ENCODE data around the gene USP34. TPM values are rescaled to one million over a fixed set of nuclear protein-coding genes. Genes with fewer than 3 reads are reported as not detected.

Gene USP34
- total and polyA plus RNA-seq, 9 of the 15 experiments (the other 6 are each of a cell fraction or from before 2014, with no cell fraction given): 19.8 to 108 (median 67.8) TPM

GRCh38 chr2:61288070-61288841 is 182.6 kb downstream of the USP34 start:
- Histone ChIP-seq H2AFZ (ENCODE audit: low read depth, low read length) (no peak overlapping the region), H3K27me3 (ENCODE audit: control insufficient read depth in 2 of 2, insufficient read depth in 2 of 2, low read length in 2 of 2) (no peaks in the 10 kb centered on the region), H3K79me2 (ENCODE audit: control insufficient read depth, insufficient read depth, low read length) (peaks cover 4% of the 10 kb centered on the region; the same call in 1 of the 3 replicates), H3K9me3 (replicated peaks; ENCODE audit: control insufficient read depth, insufficient read depth, low read depth, low read length) (no peaks in the 10 kb centered on the region), H3K9me1 (ENCODE audit: control insufficient read depth, insufficient read depth, low read length) (no peaks in the 10 kb centered on the region), H3K4me2 (ENCODE audit: insufficient read depth, low read length) (no peak overlapping the region), H3K27ac (ENCODE audit: extremely low read depth, low read depth, low read length) (peak overlapping the region; percentile 69), H3K9ac (ENCODE audit: insufficient read depth in 1 of 2, low read depth in 2 of 2, low read length in 2 of 2) (peak overlapping the region in 1 of 2 experiments; percentile 22; a peak in 2 of 4 replicates), H3K36me3 (ENCODE audit: control insufficient read depth, insufficient read depth, low read length) (peaks cover 46% of the 10 kb centered on the region; the same call in 2 of the 3 replicates), H4K20me1 (replicated peaks; ENCODE audit: control insufficient read depth, insufficient read depth, low read length) (no peaks in the 10 kb centered on the region), H3K4me3 (no peak overlapping the region), H3K4me1 (replicated peaks in 1 of 2; ENCODE audit: control insufficient read depth in 2 of 2, insufficient read depth in 2 of 2, low read length in 2 of 2) (peaks cover 3 to 21% of the 10 kb centered on the region in 2 experiments; a peak in 3 of 5 replicates)
- CTCF ChIA-PET (ENCODE audit: low intra/inter-chr PET ratio): no interaction called here
- POLR2A ChIA-PET: interaction anchor here (0.8 to 1.9 kb wide), 4 partner anchors 11 to 110 kb away, joined by 3 to 9 read pairs (median 4); no protein-coding TSS in a partner anchor
- intact Hi-C loops (cut with micrococcal nuclease) (no loop called here), in situ Hi-C loops (cut with MboI) (no loop called here)
- BruUV-seq (replicated peaks): no TSS peak
- ATAC-seq (peak; percentile 96), FAIRE-seq (peak; percentile 73), DNase-seq (ENCODE audit: extremely low read depth in 1 of 4, low spot score in 3 of 4) (peak; percentile 21 to 78 (median 44))
- 18% methylated on average over 8 of the region's 8 CpGs for WGBS (ENCODE audit: insufficient coverage, low coverage, missing lambda C conversion rate)
- no peak for TF ChIP-seq ZBTB17 (CRISPR knock-in tag; IDR thresholded peaks at IDR 0.05)
- no peak for TF ChIP-seq JUNB (CRISPR knock-in tag; conservative IDR thresholded peaks at IDR 0.05)
- TF ChIP-seq FOXK2 (conservative IDR thresholded peaks at IDR 0.05 in 1 of 2, IDR thresholded peaks at IDR 0.05 in 1 of 2; ENCODE audit: low read depth in 2 of 2): peak in 1 of 2 experiments; percentile 21; a peak in 1 of 4 replicates
- TF ChIP-seq ILK (tag; IDR thresholded peaks at IDR 0.05; ENCODE audit: borderline replicate concordance, low read depth): no peak
- TF ChIP-seq, protein P1, sequence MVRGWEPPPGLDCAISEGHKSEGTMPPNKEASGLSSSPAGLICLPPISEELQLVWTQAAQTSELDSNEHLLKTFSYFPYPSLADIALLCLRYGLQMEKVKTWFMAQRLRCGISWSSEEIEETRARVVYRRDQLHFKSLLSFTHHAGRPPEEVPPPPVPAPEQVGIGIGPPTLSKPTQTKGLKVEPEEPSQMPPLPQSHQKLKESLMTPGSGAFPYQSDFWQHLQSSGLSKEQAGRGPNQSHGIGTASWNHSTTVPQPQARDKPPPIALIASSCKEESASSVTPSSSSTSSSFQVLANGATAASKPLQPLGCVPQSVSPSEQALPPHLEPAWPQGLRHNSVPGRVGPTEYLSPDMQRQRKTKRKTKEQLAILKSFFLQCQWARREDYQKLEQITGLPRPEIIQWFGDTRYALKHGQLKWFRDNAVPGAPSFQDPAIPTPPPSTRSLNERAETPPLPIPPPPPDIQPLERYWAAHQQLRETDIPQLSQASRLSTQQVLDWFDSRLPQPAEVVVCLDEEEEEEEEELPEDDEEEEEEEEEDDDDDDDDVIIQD (CRISPR knock-in tag; IDR thresholded peaks at IDR 0.05): no peak
- TF ChIP-seq SMARCB1 (IDR thresholded peaks at IDR 0.05; ENCODE audit: insufficient read length, low read depth): no peak
- TF ChIP-seq, protein P2, sequence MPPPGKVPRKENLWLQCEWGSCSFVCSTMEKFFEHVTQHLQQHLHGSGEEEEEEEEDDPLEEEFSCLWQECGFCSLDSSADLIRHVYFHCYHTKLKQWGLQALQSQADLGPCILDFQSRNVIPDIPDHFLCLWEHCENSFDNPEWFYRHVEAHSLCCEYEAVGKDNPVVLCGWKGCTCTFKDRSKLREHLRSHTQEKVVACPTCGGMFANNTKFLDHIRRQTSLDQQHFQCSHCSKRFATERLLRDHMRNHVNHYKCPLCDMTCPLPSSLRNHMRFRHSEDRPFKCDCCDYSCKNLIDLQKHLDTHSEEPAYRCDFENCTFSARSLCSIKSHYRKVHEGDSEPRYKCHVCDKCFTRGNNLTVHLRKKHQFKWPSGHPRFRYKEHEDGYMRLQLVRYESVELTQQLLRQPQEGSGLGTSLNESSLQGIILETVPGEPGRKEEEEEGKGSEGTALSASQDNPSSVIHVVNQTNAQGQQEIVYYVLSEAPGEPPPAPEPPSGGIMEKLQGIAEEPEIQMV (tag; conservative IDR thresholded peaks at IDR 0.05; ENCODE audit: low read depth): peak; percentile 49; the same call in 1 of the 2 replicates
- TF ChIP-seq CREB3L1 (IDR thresholded peaks at IDR 0.05; ENCODE audit: borderline replicate concordance, low read depth): peak; percentile 63; the same call in 1 of the 2 replicates
- no peak for TF ChIP-seq ATF1 (CRISPR knock-in tag; IDR thresholded peaks at IDR 0.05)
- peak; percentile 78 for TF ChIP-seq ATF1 (tag; IDR thresholded peaks at IDR 0.05)
- peak; percentile 81 for TF ChIP-seq CXXC5 (CRISPR knock-in tag; IDR thresholded peaks at IDR 0.05)
- TF ChIP-seq PHF20 (IDR thresholded peaks at IDR 0.05; ENCODE audit: partially characterized antibody): no peak
- peak; percentile 63; the same call in 1 of the 2 replicates for TF ChIP-seq ZNF23 (CRISPR knock-in tag; IDR thresholded peaks at IDR 0.05)
- peak; percentile 59; the same call in 1 of the 2 replicates for TF ChIP-seq NFRKB (IDR thresholded peaks at IDR 0.05; ENCODE audit: low read depth)
- TF ChIP-seq CHD4 (IDR thresholded peaks at IDR 0.05; ENCODE audit: insufficient read depth, insufficient replicate concordance, low read depth, low read length, poor library complexity, severe bottlenecking): no peak
- no peak for TF ChIP-seq ZC3H11A (IDR thresholded peaks at IDR 0.05; ENCODE audit: low read depth, low read length)

Measured in K562 (cell line).